GM18519 (cell line): ENCODE data around the gene PDZK1IP1.

ENCODE experiments used
- ATAC-seq: cut with Tn5 transposase; IDR thresholded peaks from one replicate; pipeline ENCODE4 v1.9.1; 2021; ENCODE audit warnings: mild to moderate bottlenecking, moderate library complexity; ENCODE audit not compliant: unreplicated experiment, low FRiP score

PDZK1IP1 gene

DNA sequence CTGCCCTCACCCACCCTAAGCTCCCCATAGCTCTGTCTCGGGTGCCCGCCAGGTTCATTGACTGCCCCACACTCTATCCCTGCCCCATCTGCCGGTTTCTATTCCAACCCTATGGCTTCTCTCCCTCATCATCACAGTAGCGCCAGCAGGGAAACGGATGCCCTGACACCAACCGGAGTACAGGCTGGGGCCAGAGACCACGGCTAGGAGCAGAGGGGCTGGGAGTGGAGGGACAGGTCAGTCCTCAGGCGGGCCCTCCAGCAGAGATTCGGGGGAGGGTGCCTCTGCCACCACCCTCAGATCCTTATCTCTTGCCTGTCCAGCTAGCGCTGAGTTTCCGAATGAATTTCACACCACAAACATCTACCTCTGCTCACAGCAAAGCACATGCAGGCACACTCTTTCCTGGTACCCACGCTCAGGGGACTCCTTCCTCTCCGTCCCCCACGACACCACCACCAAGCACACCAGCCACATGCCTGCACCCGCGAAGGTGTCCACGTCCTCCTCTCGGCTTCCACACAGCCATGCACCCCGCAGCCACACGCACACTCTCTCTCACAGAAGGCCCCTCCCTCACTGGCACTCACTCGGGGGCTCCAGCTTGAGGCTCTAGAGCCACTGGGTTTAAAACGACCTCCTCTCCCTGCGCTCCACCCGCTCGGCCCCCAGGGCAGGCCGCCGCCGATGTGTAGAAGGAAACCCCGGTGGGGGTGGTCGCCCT, 35.0 kb upstream of the PDZK1IP1 start:
- ATAC-seq: no peak

DNA sequence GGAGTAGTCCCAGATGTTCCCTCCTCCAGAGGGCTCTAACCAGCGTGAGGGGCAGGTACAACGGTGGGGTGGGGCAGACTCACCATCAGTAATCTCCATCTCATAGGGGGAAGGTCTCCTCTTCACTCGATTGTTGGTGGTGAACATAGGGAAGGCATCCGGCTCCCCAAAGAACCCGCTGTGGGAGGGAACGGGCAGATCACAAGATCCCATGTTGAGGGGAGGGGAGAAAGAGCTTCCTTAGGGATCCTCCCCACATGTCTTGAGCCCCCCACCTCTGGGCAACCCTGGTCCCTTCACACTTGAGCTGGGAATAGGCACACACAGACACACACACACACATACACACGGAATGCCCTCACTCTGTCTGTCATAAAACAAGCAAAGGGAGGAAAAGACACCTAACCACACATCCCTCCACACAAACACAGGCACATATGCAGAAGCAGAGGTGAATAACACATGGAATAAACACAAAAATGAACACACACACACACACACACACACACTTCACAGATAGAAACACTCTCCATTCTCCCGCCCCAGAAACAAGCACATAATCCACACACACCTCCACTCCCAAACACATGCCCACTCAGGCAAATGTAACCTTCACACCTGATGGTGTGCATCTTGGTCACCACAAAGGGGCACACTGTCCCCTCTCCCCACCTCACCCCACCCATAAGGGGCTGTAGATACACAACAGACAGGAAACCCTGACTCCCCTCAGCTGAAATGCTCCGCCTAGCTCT, 34.3 kb upstream of the PDZK1IP1 start:
- no peak for ATAC-seq

DNA sequence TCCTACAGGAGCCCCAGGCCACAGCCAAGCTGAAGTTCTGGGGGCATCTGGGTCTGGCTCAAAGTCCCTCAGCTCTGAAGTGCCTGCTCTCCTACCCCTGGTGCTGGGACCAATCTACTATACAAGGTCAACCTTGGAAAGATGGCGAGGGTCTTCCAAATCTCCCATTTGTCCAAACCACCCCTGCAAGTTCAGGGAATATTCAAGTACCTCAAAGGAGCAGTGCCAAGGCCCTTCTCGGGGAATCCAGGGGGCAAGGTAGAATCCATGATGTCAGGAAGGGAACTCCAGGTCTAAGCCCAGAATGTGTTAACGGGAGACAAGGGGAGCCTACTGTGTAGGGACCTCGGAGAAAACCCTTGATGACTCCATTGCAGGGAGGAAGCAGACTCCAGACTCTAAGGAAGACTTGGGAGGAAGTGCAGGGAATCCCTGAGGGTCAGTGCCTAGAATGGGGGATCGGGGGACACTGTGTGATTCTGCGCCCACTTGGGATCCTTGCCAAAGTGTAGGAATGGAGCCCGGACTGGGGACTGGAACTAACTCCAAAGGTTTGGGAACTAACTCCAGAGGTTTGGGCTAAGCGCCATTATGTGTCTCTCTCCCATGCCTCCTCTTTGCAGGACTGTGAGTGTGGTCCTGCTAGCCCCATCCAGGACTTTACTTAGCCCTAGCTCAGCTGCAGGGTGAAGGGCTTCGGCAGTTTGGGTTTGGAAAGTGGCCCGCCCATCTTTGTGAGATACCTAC, 33.5 kb upstream of the PDZK1IP1 start:
- no peak for ATAC-seq

DNA sequence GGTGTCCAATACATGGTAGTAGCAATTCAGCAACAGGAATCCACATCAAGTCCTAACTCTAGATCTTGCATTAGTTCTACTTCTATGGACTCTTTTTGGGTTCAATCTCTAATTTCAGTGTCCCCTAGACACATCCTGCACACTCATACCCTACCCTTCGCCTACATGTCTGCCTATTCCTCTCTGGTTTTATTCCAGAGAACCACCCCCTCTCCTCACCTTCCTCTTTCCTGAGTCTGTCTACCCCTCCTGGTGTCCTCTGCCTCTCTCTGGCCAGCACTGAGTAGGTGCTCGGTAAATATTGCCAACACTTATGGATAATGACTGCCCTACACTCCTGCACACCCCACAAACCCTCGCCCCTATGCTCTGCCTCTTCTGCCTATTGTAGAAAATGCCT, 32.6 kb upstream of the PDZK1IP1 start:
- no peak for ATAC-seq

DNA sequence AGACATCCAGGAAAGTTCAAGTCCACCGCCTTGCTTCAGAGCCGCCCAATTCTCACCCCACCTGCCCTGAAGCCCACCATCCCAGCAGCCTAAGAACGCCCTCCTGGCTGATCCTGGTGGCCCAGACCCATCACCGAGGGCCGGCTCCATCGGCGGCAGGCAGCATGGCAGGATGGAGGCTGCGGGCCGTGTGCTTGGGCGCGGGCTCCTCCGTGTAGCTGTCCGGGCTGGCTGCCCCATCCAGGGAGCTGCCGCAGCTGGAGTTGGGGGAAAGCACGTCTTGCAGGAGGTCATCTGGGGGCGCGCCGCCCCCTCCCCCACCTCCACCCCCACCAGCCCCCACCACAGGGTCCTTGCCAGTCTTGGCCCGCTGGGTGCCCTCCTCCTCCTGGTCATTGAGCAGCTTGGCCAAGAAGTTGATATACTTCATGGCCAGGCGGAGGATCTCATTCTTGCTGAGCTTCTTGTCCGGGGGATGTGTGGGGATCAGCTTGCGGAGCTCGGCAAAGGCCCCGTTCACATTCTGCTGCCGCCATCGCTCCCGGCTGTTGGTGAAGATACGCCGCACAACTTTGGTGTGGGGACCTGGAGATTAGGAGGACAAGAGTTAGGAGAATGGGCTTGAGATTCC, 29.9 kb upstream of the PDZK1IP1 start:
- no peak for ATAC-seq

DNA sequence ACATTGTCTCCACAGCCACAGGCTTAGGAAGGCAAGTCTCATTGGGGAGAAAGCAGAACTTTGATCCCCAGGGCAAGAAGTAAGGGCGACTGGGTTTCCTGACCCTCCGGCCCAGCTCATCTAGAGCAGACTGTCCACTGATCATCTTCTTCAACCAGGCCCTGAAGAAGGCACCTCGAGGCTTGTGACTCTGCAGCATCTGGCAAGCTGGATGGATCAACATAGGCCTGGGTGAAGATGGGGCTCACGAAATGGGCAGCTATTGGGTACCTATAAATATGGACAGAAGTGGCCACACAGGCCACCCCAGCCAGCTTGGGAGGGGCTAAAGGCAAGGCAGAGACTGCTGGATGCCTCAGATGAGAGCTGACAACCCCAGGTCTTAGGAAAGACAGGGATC, 29.2 kb upstream of the PDZK1IP1 start:
- no peak for ATAC-seq

DNA sequence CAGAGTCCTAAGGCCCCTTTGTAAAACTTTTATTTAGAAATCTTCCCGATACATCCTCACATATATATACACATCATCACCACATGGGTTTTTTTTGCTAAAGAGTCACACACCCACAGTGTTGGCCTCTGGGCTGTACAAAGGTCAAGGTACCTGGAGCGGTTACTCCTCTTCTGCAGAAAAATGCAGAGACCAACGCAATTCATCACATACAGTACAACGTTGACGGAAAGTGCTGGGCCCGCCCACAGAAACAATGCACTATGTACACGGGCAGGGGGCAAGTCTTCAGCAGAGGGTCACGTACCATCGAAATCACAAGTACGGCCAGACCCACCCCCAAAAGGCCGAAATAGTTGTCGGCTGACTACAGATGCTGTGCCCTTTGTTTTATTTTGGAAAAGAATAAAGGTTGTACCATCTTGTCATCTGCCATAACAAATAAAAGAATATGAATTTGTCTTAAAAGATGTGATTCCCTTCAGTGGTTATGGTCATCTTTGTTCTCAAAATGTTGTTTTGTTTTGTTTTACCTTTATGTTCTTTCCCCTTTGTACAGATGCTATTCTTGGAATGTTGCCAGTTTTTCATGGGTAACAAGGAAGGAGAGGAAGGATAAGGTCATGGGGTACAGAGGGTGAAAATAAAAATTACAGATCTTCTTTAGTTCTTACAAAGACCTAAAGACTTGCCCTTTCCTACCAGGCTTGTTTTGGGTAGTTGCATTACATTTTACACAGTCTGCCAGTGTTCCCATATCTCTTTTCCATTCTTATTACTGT, 26.6 kb upstream of the PDZK1IP1 start:
- no peak for ATAC-seq

DNA sequence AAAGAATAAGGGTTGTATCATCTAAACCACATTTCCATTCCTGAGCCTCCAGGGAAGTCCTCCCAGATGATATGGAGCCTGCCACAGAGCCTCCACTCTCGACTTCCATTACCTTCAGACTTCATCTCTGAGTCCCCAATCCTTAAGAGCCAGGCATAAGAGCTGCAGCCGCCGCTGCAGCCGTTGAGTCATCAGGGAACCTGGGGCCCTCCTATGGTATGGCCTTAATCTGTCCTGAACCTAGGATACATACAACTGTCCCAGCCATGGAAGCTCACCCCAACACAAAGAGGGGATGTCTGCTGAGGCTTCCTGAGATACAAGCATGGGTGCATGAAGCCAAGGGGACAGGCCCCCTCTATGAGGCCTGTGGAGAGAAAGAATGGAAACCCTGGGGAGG, 25.9 kb upstream of the PDZK1IP1 start:
- ATAC-seq: no peak

DNA sequence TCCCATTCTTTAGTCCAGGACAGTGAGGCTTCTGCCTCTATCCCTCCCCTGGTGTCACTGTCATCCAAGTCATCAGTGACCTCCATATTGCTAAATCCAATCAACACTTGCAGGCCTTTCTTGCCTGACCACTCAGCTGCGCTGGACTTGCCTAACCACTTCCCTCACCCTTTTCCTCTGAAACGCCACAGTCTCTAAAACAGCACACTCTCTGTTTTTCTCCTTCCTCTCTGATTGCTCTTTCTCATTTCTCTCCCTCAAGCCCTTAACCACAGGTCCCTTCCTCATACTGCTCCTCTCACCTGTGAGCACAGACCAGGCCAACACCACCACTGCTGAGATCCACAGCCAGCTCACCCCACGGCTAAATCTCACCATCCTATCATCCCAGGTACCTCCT, 24.7 kb upstream of the PDZK1IP1 start:
- ATAC-seq: no peak

DNA sequence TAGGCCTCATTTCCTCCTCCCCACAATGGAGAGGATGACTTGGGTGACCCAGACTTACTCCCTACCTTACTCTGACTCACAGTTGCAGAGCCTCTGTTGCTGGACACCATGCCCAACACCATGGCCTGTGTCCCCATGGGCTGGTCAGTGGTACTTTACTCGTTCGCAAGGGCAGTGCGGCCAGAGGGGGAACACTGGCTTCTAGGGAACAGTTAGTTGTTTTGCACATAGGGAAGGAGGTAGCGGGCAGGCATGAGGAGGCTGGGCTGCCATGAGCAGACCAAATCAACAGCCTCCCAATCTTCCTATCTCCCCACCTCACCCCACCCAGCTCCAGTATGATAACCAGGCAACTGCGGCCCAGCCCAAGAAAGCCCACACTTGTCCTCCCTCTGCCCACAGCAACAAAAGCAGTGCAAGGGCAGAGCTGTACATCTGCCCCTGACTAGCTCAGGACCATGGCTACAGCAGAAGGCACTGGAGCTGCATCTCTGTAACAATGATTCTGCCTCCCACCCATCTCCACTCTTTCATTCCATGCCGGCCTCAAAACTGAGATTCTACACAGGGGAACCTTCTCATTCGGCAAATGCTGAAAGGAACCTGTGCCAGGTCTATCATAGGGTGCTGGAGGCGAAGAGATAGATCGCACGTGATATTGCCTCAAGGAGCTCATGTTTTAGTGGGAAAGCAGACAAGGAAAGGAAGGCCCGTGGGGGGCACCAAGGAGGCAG, 23.6 kb upstream of the PDZK1IP1 start:
- no peak for ATAC-seq

DNA sequence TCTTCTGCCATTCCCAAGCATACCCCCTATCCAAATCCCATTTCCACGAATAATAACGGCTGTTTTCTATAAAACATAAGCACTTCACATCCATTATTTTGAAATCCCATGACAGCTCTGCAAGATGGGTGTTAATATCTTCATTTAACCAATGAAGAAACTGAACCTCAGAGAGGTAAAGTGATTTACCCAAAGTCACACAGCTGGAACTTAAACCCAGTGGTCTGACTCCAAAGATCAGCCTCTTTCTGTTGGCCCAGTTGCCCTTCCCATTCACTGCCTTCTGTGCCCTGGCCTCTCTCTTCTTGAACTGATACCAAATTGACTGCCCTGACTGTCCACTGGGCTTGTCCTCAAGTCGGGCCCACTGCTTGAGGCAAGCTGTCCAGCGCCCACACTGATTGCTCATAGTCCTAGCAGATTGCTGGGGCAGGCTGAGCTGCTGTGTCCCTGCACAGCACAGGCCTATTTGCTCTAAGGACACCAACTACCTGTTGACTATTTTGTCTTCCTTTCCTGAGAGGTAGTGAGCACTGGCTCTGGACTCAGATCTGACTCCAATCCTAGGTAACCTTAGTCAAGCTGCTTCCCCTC, 22.9 kb upstream of the PDZK1IP1 start:
- no peak for ATAC-seq

DNA sequence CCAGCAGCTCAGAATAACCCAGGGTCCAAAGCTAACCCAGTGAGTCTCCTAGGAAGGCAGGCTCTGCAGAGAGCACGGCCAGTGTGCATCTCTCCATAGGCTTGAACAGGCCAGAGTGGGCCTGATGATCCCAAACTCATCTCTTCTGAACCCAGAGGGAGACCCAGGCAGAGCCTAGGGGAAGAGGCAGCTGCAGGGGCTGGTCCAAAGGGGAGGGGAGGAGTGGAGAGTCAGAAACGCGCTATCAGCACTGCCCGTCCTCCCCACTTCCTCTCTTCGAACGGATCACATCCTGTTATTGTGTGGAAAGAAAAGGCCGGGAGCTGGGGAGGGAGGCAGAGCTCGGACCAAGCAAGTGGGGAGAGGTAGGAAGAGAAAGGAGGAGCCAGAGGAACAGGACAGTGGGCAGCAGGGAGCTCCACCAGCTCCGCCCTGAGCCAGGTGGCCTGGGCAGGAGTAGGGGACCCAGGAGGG, 22.0 kb upstream of the PDZK1IP1 start:
- ATAC-seq: no peak

DNA sequence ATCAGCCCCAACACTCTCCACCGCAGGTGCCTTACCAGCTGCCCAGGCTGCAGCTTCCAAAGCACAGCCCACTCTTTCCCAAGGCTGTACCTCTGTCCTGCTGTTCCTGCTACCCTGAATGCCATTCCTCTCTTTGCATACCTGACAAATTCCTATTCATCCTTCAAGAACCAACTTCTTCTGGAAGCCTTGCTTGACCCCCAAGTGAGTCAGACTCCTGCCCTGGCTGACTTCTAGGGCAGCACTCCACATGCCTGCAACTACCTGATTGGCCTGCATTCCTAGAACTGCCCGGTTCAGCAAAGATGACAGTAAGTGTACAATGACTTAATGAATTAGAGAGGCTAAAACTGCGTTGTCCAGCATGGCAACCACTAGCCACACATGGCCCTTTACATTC, 20.8 kb upstream of the PDZK1IP1 start:
- no peak for ATAC-seq

DNA sequence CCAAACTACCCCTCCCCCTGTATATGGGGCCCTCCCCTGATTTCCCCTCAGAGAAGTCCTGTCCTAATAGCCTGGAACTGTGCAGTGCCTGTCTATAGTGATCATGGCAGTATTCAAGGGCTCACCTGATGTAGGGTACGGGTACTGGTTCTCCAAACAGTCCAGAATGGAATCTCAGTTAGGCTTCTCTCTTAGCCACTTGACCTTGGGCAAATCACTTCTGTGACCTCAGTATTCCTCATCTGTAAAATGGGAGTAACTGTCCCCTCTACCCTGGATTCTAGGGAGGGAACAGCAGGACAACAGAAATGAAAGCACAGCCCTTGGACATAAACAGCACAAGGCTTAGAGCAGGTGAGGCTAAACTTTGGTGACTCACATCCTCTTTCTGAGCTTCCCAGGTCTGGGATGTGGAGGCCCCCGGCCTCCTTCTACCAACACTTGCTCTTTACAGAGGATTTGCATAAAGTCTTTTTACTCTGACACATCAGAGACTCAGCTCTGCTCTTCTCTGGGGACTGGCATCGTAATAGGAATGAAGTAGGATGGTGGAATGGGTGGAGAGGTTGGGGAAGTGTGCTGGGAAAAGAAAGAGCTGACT, 20.0 kb upstream of the PDZK1IP1 start:
- peak; percentile 84 for ATAC-seq

DNA sequence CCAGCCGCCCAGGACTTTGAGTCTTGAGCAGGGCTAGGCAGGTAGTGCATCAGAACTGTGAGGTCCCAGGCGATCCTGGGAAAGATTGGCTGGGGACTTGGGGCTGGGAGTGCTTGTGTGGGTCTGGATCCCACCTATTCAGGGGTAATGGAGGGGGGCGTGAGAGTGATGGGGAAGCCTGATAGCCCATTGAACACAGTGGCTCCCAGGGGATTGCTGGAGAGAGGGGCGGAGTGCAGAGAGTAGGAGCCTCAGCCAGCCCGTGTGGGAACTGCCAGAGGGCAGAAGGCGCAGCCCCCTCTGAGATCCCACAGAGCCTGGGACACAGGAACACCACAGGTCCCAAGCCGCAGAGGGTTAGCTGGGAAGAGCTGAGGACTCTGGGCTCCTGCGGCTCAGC, 19.3 kb upstream of the PDZK1IP1 start:
- ATAC-seq: no peak

DNA sequence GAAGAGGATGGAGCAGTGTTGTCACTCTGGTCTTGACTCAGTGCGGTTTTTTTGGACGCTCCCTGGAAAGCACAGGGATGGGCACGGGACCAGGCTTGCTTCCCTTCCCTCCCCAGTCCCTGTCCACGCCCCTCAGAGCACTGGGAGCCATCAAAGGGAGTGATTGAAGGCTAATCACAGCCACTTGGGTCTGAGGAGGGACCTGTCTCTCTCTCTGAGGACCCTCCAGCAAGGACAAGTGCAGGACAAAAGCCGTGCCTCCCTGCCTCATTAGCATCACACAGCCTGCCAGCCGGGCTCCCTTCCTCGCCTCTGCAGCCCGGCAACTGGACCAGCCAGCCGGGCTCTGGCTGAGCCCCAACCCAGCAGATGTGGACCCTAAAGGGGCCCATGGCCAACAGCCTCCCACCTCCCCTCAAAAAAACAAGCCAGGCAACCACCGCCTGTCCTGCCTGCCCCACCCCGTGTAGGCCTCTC, 18.6 kb upstream of the PDZK1IP1 start:
- ATAC-seq: no peak

DNA sequence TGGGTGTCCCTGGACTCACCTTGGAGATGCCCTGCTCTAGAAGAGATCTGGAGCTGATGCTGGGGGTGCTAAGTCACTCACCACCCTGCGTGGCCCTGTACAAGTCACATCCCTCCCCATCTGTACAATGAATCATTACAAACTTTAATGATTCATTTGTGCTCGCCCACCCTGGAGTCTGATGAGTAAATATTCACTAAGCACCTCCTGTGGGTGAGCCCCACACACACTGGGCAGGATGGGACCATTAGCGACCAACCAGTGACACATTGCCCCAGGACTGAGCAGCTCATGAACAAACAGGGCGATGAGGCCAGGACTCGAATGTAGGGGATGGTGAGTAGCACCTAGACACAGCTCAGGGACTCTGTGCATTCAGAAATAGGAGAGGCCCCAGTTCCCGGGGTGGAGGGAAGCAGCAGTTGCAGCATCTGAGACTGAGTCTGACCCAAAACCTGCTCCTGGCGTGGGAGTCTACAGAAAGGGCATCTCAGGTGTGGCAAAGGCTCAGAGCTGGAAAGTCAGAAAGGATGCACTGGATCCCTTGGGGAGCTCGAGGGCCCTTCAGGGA, 18.1 kb upstream of the PDZK1IP1 start:
- ATAC-seq: no peak

DNA sequence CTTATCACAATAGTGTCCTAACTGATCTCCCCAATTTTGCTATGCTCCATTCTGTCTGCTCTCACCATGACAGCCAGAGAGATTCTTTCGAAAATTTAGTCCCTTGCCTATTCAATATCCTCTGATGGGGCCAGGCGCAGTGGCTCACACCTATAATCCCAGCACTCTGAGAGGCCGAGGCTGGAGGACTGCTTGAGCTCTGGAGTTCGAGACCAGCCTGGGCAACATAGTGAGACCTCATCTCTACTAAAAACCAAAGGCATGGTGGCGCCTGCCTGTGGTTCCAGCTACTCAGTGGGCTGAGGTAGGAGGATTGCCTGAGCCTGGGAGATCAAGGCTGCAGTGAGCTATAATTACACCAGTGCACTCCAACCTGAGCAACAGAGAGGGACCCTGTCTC, 16.1 kb upstream of the PDZK1IP1 start:
- ATAC-seq: no peak
